CD4-positive, CD25-positive, alpha-beta regulatory T cell (primary cell): ENCODE data around the gene RRBP1. TPM values are rescaled to one million over a fixed set of nuclear protein-coding genes. Genes with fewer than 3 reads are reported as not detected.

Source experiments
- ATAC-seq, 2 donors: fragments of 150-1000 bp; cut with Tn5 transposase; one replicate each; pipeline ENCODE4 v1.10.0; 2021; ENCODE audit warnings: low read depth in 2 of 2, moderate number of reproducible peaks in 2 of 2, moderate library complexity in 1 of 2
- DNase-seq, 3 donors: peaks; one replicate each; pipeline versions ENCODE4 v3.0.0 to v3.0.0-alpha.2; 2012 to 2022; ENCODE audit warnings: mixed read lengths in 1 of 3
- H3K27ac ChIP-seq: one replicate; pipeline ENCODE4 v1.7.0; 2013; ENCODE audit warnings: mild to moderate bottlenecking, low read length; ENCODE audit not compliant: insufficient read depth, poor library complexity, severe bottlenecking
- H3K27me3 ChIP-seq: one replicate; pipeline ENCODE4 v1.7.0; 2013; ENCODE audit warnings: low read length; ENCODE audit not compliant: control insufficient read depth, insufficient read depth
- H3K36me3 ChIP-seq: one replicate; pipeline ENCODE4 v1.7.0; 2013; ENCODE audit warnings: mild to moderate bottlenecking, low read length, moderate library complexity; ENCODE audit not compliant: control insufficient read depth, insufficient read depth
- H3K4me1 ChIP-seq: 2 replicates; pipeline ENCODE4 v1.7.0; 2013; ENCODE audit warnings: mild to moderate bottlenecking, low read length; ENCODE audit not compliant: insufficient read depth, control insufficient read depth, poor library complexity, severe bottlenecking
- H3K4me3 ChIP-seq: one replicate; pipeline ENCODE4 v1.7.0; 2013; ENCODE audit warnings: low read depth, mild to moderate bottlenecking, low read length, moderate library complexity
- H3K9me3 ChIP-seq, 2 experiments: 1 replicate in 1 of 2; 2 replicates in 1 of 2; pipeline ENCODE4 v1.7.0; 2013; ENCODE audit warnings: low read length in 2 of 2, mild to moderate bottlenecking in 1 of 2, moderate library complexity in 1 of 2; ENCODE audit not compliant: control insufficient read depth in 2 of 2
- H3K27ac Mint-ChIP-seq, 3 donors: one replicate each; pipeline ENCODE4 v1.8.0; 2020 to 2022; ENCODE audit warnings: mild to moderate bottlenecking in 3 of 3, mixed read lengths in 3 of 3, moderate library complexity in 2 of 3
- H3K27me3 Mint-ChIP-seq: one replicate; pipeline ENCODE4 v1.8.0; 2022; ENCODE audit warnings: mild to moderate bottlenecking, mixed read lengths
- H3K36me3 Mint-ChIP-seq: one replicate; pipeline ENCODE4 v1.8.0; 2020; ENCODE audit warnings: mixed read lengths
- H3K4me1 Mint-ChIP-seq, 4 donors: one replicate each; pipeline ENCODE4 v1.8.0; 2020 to 2022; ENCODE audit warnings: mixed read lengths in 4 of 4, mild to moderate bottlenecking in 1 of 4
- H3K4me3 Mint-ChIP-seq, 4 donors: one replicate each; pipeline ENCODE4 v1.8.0; 2020 to 2022; ENCODE audit warnings: mild to moderate bottlenecking in 4 of 4, mixed read lengths in 4 of 4, moderate library complexity in 3 of 4
- H3K9me3 Mint-ChIP-seq, 7 donors: one replicate each; pipeline ENCODE4 v1.8.0; 2020 to 2022; ENCODE audit warnings: mixed read lengths in 7 of 7, mild to moderate bottlenecking in 3 of 7, moderate library complexity in 2 of 7
- polyA plus RNA-seq, 4 donors: library from polyadenylated mRNA; unstranded; fragments of 300-500 nt; fragmentation: Illumina TruSeq; gene quantifications; one replicate each; pipeline ENCODE4 v1.2.3, GENCODE V29; 2021
- total RNA-seq: library from RNA; stranded (reverse); gene quantifications from one replicate; pipeline ENCODE4 v1.2.3, GENCODE V29; 2022

The RRBP1 gene
- total and polyA plus RNA-seq, 5 donors from 2014 or later = 0.60 to 33.6 (median 1.8) TPM

DNA sequence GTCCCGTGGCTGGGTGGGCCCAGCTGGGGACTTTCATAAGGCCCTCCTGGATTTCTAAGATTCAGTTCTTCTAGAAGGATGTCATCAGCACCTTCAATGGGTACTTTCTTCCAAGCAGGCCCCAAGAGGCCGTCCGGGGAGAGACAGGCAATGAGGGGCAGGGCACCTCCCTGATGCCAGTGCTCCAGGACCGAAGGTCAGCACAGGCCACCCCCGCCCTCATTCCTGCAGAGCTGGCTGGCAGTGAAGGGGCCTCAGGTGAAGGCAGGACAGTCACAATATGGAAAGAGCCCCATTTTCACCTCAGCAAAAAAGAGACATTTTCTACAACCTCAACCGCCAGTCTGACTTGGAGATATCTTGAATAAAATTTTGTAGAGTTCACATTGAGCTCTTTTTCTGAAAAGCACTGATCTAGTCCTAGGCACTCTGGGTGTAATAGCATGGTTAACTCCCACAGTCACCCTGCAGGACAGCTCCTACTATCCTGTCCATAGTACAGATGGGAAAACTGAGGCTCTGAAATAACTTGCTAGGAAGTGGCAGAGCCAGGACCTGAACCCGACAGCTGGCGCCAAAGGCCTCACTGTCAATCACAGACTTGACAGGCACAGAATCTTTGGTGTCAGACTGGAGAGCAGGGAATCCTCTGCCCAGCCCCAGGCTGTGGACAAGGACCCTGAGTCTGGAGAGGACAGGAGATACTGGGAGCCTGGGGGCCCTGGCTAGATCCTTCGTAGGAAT lies 50.3 kb downstream of the RRBP1 start:
- Mint-ChIP-seq H3K9me3 (no peaks in the 10 kb centered on the region), H3K4me1 (no peaks in the 10 kb centered on the region), H3K36me3 (peaks cover 26% of the 10 kb centered on the region), H3K27me3 (no peaks in the 10 kb centered on the region), H3K4me3 (no peak overlapping the region), H3K27ac (peak overlapping the region in 2 of 3 donors; percentile 12 to 35)
- peaks cover 17% of the 10 kb centered on the region for H3K36me3 ChIP-seq
- no peaks in the 10 kb centered on the region for H3K9me3 ChIP-seq
- H3K4me1 ChIP-seq = no peaks in the 10 kb centered on the region
- no peaks in the 10 kb centered on the region for H3K27me3 ChIP-seq
- DNase-seq (no peak), ATAC-seq (no peak)
- no peak overlapping the region for H3K4me3 ChIP-seq
- no peak overlapping the region for H3K27ac ChIP-seq

DNA sequence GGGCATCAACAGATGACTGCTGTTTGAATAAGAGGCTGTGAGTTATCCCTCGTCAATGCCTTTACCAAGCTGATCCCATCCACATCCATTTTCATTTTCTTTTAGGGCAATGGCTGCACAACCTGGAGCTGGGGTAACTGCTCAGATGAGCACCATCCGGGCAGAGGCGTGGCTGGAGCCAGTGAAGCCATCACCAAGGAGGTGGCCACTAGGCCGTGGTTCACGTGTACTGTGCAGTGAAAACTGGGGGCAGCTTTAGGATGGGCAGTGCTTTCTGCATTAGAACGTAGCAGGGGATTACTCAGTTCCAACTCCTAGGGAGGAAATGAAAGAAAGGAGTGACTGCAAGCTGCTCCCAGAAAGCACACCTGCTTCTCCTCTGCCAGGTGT lies 51.2 kb downstream of the RRBP1 start:
- no peak overlapping the region for H3K27ac ChIP-seq
- H3K4me3 Mint-ChIP-seq = no peak overlapping the region
- ATAC-seq (no peak), DNase-seq (no peak)
- no peak overlapping the region for H3K4me3 ChIP-seq
- no peaks in the 10 kb centered on the region for H3K27me3 ChIP-seq
- no peaks in the 10 kb centered on the region for H3K4me1 Mint-ChIP-seq
- H3K9me3 ChIP-seq = no peaks in the 10 kb centered on the region
- H3K36me3 ChIP-seq = peaks cover 22% of the 10 kb centered on the region
- H3K4me1 ChIP-seq = no peaks in the 10 kb centered on the region
- H3K27me3 Mint-ChIP-seq = no peaks in the 10 kb centered on the region
- H3K9me3 Mint-ChIP-seq = no peaks in the 10 kb centered on the region
- H3K27ac Mint-ChIP-seq = peak overlapping the region in 1 of 3 donors; percentile 35
- H3K36me3 Mint-ChIP-seq = peaks cover 31% of the 10 kb centered on the region

DNA sequence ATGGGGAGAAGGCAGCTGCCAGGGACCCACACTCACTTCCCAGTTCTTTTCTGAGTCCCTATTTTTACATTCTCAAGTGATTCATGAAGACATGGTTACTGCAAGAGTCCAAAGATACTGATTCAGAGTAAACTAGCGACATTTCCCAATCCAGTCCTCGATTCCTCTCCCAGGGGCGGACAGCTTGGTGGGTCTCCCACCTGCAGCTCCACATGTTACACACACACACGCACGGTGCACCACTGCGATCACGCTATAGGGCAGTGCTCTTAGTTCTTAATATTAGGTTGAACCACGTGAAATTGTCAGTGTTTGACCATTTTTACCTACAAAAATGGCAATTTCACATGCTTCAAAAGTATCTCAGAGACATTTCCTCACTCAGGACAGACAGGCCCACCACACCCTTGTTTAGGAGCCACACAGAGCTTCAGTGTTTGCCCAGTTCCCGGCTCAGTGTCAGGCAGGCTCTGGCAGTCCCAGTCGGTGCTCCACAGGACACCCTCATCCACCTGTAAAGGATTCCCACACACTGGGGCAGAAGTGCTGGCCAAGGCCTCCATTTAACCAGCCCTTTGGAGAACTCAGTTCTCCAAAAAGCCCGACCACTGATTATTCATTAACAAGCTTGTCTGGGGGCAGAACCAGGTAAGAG lies 51.8 kb downstream of the RRBP1 start:
- Mint-ChIP-seq H3K36me3 (peaks cover 31% of the 10 kb centered on the region), H3K9me3 (no peaks in the 10 kb centered on the region), H3K4me1 (no peaks in the 10 kb centered on the region), H3K27ac (peak overlapping the region in 1 of 3 donors; percentile 35), H3K27me3 (no peaks in the 10 kb centered on the region), H3K4me3 (no peak overlapping the region)
- no peaks in the 10 kb centered on the region for H3K9me3 ChIP-seq
- DNase-seq (no peak), ATAC-seq (no peak)
- H3K36me3 ChIP-seq = peaks cover 22% of the 10 kb centered on the region
- no peaks in the 10 kb centered on the region for H3K27me3 ChIP-seq
- no peak overlapping the region for H3K27ac ChIP-seq
- H3K4me1 ChIP-seq = no peaks in the 10 kb centered on the region
- no peak overlapping the region for H3K4me3 ChIP-seq

DNA sequence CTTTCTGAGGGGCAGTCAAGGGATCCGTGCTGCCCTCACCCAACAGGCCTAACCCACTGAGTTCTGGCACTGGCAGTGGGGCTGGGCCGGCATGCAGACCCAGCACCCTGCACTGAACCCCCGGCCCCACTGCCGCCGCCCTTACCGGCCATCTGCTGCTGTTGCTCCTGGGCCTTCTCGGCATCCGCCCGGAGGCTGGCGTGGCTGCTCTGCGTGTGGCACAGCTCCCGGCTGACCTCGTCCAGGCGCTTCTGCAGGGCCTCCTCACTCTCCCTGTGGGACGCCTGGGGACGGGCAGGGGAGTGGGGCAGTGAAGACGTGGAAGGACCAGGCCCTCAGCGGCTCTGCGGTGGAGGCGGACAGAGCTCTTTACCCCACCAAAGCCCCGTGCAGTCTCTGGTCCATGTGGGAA lies 52.4 kb downstream of the RRBP1 start:
- H3K27me3 ChIP-seq = no peaks in the 10 kb centered on the region
- Mint-ChIP-seq H3K27me3 (no peaks in the 10 kb centered on the region), H3K4me1 (no peaks in the 10 kb centered on the region), H3K9me3 (no peaks in the 10 kb centered on the region), H3K36me3 (peaks cover 31% of the 10 kb centered on the region), H3K27ac (no peak overlapping the region), H3K4me3 (no peak overlapping the region)
- DNase-seq (no peak), ATAC-seq (no peak)
- H3K27ac ChIP-seq = no peak overlapping the region
- no peaks in the 10 kb centered on the region for H3K9me3 ChIP-seq
- H3K4me3 ChIP-seq = no peak overlapping the region
- peaks cover 16% of the 10 kb centered on the region for H3K36me3 ChIP-seq
- H3K4me1 ChIP-seq = no peaks in the 10 kb centered on the region

DNA sequence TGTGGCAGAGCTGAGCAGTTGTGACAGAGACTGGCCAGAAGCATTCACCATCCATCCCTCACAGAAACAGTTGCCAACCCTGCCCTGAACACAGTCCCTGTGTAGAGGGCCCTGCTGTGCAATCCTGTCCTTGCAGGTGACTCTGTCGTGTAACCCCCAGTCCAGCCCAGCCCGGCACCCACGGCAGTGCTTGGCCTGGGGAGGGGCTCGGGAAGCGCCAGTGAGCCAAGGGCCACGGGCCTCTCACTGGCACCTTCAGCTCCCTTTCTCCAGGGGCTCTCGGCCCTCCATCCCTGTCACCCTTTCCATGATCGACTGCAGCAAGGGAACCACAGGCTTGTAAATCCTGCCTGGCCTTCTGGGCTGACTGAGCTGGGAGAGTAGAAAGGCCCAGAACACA lies 53.0 kb downstream of the RRBP1 start:
- Histone ChIP-seq H3K27ac (no peak overlapping the region), H3K27me3 (no peaks in the 10 kb centered on the region), H3K9me3 (no peaks in the 10 kb centered on the region), H3K4me1 (no peaks in the 10 kb centered on the region), H3K36me3 (peaks cover 13% of the 10 kb centered on the region), H3K4me3 (no peak overlapping the region)
- ATAC-seq (no peak), DNase-seq (no peak)
- H3K27ac Mint-ChIP-seq = peak overlapping the region in 1 of 3 donors; percentile 55
- H3K4me3 Mint-ChIP-seq = no peak overlapping the region
- H3K9me3 Mint-ChIP-seq = no peaks in the 10 kb centered on the region
- no peaks in the 10 kb centered on the region for H3K4me1 Mint-ChIP-seq
- no peaks in the 10 kb centered on the region for H3K27me3 Mint-ChIP-seq
- H3K36me3 Mint-ChIP-seq = peaks cover 34% of the 10 kb centered on the region

DNA sequence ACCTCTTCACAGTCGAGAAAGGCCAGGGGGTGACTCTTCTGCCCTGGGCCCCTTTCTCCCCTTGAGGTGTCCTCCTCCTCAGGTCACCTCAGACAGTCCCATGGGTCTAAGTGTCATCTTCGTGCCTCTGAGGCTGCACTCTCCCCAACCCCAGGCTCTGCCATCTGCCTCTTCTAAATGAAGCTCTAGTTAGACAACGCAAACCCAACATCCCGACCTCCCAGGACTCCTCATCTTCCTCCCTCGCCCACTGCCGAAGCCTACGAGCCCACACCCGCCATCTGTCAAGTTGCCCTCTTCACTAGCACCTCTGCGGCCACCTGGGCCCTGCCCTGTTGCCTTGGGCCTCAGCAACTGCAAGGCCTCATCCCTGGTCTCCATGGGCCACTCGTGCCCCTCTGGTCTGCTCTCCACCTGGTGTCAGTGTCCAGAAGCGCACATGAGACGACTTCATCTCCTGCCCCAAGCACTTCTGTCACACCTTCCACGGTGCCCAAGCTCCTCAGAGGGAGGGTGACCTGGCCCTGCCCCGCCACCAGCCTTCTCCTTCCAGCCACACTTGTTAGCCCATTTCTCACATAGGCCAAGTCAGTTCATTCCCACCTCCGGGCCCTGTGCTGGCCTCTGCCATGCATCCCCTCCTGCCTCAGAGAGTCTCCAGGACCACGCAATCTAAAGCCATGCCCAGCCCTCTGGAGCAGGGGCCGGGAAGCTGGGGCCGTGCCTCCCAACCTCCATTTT lies 53.8 kb downstream of the RRBP1 start:
- Histone ChIP-seq H3K9me3 (no peaks in the 10 kb centered on the region), H3K4me1 (no peaks in the 10 kb centered on the region), H3K27ac (no peak overlapping the region), H3K27me3 (no peaks in the 10 kb centered on the region), H3K36me3 (peaks cover 16% of the 10 kb centered on the region), H3K4me3 (no peak overlapping the region)
- Mint-ChIP-seq H3K4me3 (no peak overlapping the region), H3K4me1 (no peaks in the 10 kb centered on the region), H3K9me3 (no peaks in the 10 kb centered on the region), H3K27ac (peak overlapping the region; percentile 37 to 89 (median 76)), H3K36me3 (peaks cover 28% of the 10 kb centered on the region), H3K27me3 (no peaks in the 10 kb centered on the region)
- DNase-seq = no peak
- no peak for ATAC-seq

DNA sequence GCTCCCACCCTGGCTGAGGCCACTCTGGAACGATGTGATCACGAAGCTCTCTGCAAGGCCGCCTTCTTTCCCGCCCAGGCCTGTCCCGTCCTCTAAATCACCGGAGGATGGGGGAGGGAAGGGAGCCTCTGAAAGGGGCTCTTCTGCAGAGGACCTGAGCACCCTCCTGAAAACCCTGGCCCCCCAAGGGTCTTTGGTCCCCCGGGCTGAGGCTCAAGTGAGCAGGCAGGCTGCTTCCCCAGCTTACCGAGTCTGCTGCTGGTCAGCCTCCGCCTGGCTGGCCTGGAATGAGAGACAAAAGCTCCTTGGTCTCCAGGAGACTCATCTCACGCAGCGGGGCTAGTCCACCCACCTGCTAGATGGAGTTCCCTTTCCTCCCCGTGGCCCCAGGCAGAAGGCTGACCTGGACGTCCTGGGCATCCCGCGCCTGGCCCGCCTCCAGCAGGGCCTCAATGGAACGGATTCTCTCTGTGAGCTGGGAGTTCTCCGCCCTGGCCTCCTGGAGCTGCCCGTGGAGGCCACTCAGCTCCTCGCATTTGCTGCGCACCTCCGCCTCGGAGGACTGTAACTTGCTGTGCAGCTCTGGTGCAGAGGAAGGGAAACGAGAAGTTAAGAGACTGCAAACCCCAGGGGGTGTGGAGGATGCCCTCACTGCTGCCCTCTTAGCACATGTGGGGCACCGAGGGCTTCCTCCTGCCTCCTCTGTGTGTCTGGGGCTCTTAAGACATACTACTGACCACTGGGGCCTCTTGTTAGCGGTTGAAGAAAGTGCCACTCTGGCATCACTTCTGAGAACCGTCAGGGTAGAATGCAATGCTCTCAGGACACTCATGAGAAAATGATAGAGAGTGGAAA lies 54.7 kb downstream of the RRBP1 start:
- Histone ChIP-seq H3K27me3 (no peaks in the 10 kb centered on the region), H3K4me1 (no peaks in the 10 kb centered on the region), H3K4me3 (no peak overlapping the region), H3K36me3 (peaks cover 12% of the 10 kb centered on the region), H3K9me3 (no peaks in the 10 kb centered on the region), H3K27ac (no peak overlapping the region)
- DNase-seq = no peak
- Mint-ChIP-seq H3K9me3 (no peaks in the 10 kb centered on the region), H3K27me3 (no peaks in the 10 kb centered on the region), H3K4me1 (no peaks in the 10 kb centered on the region), H3K36me3 (peaks cover 25% of the 10 kb centered on the region), H3K4me3 (no peak overlapping the region), H3K27ac (peak overlapping the region in 1 of 3 donors; percentile 76)
- no peak for ATAC-seq
